ENCODE results near the gene ABCC6. TPM values are rescaled to one million over a fixed set of nuclear protein-coding genes. Genes with fewer than 3 reads are reported as not detected.
A peak's percentile ranks its signal among the peaks of the same experiment; 100 is the strongest.

The ABCC6 gene
- total RNA-seq, 1 donor, result 2.6 TPM

DNA sequence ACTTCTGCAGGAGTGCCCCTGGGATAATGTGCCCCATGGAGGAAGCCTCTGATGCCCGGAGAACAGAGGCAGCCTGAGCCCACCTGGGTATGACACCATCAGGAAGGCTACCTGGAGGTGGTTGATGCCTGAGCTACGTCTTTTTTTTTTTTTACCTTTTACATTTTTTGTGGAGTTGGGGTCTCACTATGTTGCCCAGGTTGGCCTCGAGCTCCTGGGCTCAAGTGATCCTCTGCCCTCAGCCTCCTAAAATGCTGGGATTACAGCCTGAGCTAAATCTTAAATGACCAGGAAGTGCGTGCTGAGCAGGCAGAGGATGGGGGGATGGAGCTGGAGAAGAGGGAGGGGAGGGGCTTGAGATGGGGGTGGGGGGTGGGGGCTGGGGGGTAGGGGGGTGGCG, 32.7 kb downstream of the ABCC6 start:
- H3K4me3 ChIP-seq (ENCODE audit: low read depth, low read length), result no peak overlapping the region
- no peak for TF ChIP-seq CTCF (IDR thresholded peaks at IDR 0.05; ENCODE audit: insufficient read depth, low read depth, low read length)
- DNase-seq (ENCODE audit: low read depth), result no peak

GRCh38 chr16:16189842-16190241, 33.5 kb downstream of the ABCC6 start:
- no peak for DNase-seq (ENCODE audit: low read depth)
- H3K4me3 ChIP-seq (ENCODE audit: low read depth, low read length), result no peak overlapping the region
- TF ChIP-seq CTCF (IDR thresholded peaks at IDR 0.05; ENCODE audit: insufficient read depth, low read depth, low read length), result no peak

DNA sequence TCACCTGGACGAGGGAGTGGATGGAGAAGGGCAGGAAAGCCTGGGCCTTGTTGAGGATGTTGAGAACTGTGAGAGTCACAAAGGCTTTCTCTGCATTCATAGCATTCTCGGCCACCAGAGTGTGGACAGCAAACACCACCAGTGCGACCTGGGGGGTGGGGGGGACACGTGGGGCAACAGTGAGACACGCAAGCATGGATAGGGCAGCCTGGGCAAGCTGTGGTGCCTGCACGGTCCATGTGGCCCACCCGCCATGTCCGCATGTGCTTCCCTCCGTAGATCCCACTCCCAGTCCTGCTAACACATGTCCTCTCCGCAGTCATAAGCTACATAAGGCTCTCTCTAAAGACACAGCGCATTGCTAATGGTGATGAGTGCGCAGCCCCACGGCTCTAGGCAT, 34.5 kb downstream of the ABCC6 start:
- H3K4me3 ChIP-seq (ENCODE audit: low read depth, low read length), result no peak overlapping the region
- DNase-seq (ENCODE audit: low read depth), result no peak
- TF ChIP-seq CTCF (IDR thresholded peaks at IDR 0.05; ENCODE audit: insufficient read depth, low read depth, low read length), result no peak

DNA sequence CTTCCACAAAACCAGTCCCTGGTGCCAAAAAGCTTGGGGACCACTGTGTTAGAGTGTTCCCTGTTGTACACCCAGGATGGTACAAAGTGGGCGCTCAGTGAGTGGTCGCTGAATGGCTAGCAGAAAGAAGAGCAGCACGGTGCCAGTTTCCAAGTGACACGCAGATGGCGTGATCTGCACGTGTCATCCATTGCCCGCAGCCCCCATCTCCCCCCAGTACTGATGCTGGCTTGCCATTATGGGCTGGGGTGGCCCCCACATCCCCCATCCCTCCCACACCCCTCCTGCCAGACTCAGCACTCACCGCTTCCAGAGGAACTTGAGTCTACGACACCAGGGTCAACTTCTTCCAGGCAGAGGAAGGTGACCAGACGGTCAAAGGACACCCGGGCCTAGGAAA, 36.5 kb downstream of the ABCC6 start:
- no peak for TF ChIP-seq CTCF (IDR thresholded peaks at IDR 0.05; ENCODE audit: insufficient read depth, low read depth, low read length)

GRCh38 chr16:16185095-16185494, 38.2 kb downstream of the ABCC6 start:
- H3K4me3 ChIP-seq (ENCODE audit: low read depth, low read length), result no peak overlapping the region
- no peak for TF ChIP-seq CTCF (IDR thresholded peaks at IDR 0.05; ENCODE audit: insufficient read depth, low read depth, low read length)
- no peak for DNase-seq (ENCODE audit: low read depth)

More for the DNA sequence above, 36.5 kb downstream of the ABCC6 start:
- no peak for DNase-seq (ENCODE audit: low read depth)
- no peak overlapping the region for H3K4me3 ChIP-seq (ENCODE audit: low read depth, low read length)

DNA sequence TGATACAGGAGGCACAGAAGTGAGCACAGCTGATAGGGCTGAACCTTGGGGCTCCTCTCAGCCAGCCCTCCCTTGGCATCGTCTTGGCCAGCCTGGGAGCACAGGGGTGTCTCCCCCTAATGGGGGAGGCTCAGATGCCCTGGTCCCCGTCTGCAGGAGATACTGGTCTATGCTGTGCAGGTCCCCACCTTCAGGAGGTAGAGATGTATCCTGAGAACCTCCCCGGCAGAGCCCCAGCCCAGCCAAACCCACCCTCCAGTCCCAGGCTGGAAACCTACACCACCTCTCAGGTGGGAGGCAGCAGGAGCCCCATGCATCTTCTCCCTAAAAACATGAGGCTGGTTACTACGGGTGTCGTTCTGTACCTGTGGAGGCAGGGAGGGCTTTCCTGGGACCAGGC, 38.7 kb downstream of the ABCC6 start:
- no peak overlapping the region for H3K4me3 ChIP-seq (ENCODE audit: low read depth, low read length)
- no peak for TF ChIP-seq CTCF (IDR thresholded peaks at IDR 0.05; ENCODE audit: insufficient read depth, low read depth, low read length)
- DNase-seq (ENCODE audit: low read depth), result no peak

DNA sequence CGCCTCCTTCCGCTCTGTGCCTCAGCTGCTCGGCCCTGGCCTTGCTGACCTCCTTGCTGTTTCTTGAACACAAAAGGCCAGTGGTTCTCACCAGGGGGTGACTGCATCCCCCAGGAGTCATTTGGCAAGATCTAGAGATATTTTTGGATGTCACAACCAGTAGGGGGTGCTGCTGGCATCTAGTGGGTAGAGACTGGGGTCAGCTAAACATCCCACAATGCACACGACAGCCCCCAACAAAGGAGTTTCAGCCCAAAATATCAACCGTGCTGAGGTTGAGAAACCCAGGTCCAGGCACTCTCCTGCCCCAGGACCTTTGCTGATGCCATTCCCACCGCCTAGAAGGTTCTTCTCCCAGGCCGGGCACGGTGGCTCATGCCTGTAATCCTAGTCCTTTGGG, 39.7 kb downstream of the ABCC6 start:
- H3K4me3 ChIP-seq (ENCODE audit: low read depth, low read length), result no peak overlapping the region
- peak; percentile 11 for TF ChIP-seq CTCF (IDR thresholded peaks at IDR 0.05; ENCODE audit: insufficient read depth, low read depth, low read length)
- no peak for DNase-seq (ENCODE audit: low read depth)

Data from fibroblast of villous mesenchyme (primary cell).